ENCODE measurements around the gene TUBB. TPM values are rescaled to one million over a fixed set of nuclear protein-coding genes. Genes with fewer than 3 reads are reported as not detected.

The TUBB gene
- total and polyA plus RNA-seq, 2 of the 8 experiments (the other 6 are each of a cell fraction or from before 2014, with no cell fraction given): 1,880 to 3,022 TPM

GRCh38 chr6:30685157-30686008 lies 34.8 kb upstream of the TUBB start:
- H2BK15ac ChIP-seq (ENCODE audit: low read length): peak overlapping the region; percentile 46; the same call in 1 of the 2 replicates
- H3K27me3 ChIP-seq (replicated peaks in 1 of 4; ENCODE audit: control insufficient read depth in 3 of 4, extremely low read depth in 1 of 4, insufficient read depth in 3 of 4, low read length in 3 of 4): no peaks in the 10 kb centered on the region
- peak overlapping the region; percentile 35; the same call in 1 of the 2 replicates for H2BK5ac ChIP-seq (ENCODE audit: low read depth, low read length)
- H2AK5ac ChIP-seq (ENCODE audit: low read depth, low read length): no peak overlapping the region; the same call in 1 of the 2 replicates
- 0 out of 2 replicates have a peak overlapping the region, but pooled peaks have one; percentile 37 for H4K8ac ChIP-seq (ENCODE audit: extremely low read depth, insufficient read depth, low read length)
- H3K9ac ChIP-seq (replicated peaks in 1 of 4; ENCODE audit: extremely low read depth in 1 of 4, low read depth in 3 of 4, low read length in 3 of 4): peak overlapping the region in 1 of 4 experiments; percentile 21; a peak in 1 of 7 replicates
- peaks cover 7 to 48% (median 31%) of the 10 kb centered on the region in 4 experiments for H3K4me1 ChIP-seq (replicated peaks in 1 of 4; ENCODE audit: control insufficient read depth in 3 of 4, insufficient read depth in 4 of 4, low read length in 3 of 4)
- WGBS, 2 experiments (ENCODE audit: extremely low coverage in 1 of 2, insufficient coverage in 1 of 2, insufficient read length in 1 of 2, insufficient replicate concordance in 2 of 2, low coverage in 1 of 2, low lambda C conversion rate in 2 of 2, missing lambda C conversion rate in 1 of 2): 69% methylated on average over 29 of the region's 29 CpGs; no CpG with 5 or more reads in 1 of the 2 experiments
- H3K79me2 ChIP-seq (ENCODE audit: control insufficient read depth in 1 of 2, insufficient read depth in 2 of 2, low read length in 2 of 2): peaks cover 0 to 20% of the 10 kb centered on the region in 2 experiments; a peak in 3 of 4 replicates
- H2AFZ ChIP-seq (ENCODE audit: low read length): no peak overlapping the region
- H2BK120ac ChIP-seq (replicated peaks; ENCODE audit: low read depth, low read length): no peak overlapping the region
- H4K20me1 ChIP-seq (replicated peaks in 1 of 2; ENCODE audit: control insufficient read depth in 1 of 2, insufficient read depth in 2 of 2, low read length in 2 of 2): peaks cover 3 to 5% of the 10 kb centered on the region in 2 experiments
- no peaks in the 10 kb centered on the region for H3K9me3 ChIP-seq (ENCODE audit: insufficient read depth in 2 of 2, low read depth in 1 of 2, low read length in 1 of 2)
- H4K91ac ChIP-seq (replicated peaks; ENCODE audit: insufficient read length, low read length): no peak overlapping the region
- TF ChIP-seq CTCF (IDR thresholded peaks at IDR 0.05; ENCODE audit: control extremely low read depth in 1 of 3, insufficient read depth in 1 of 3, low read depth in 1 of 3, low read length in 3 of 3) (peak in 1 of 3 experiments; percentile 19; a peak in 1 of 4 replicates), KDM1A (IDR thresholded peaks at IDR 0.05; ENCODE audit: borderline replicate concordance, low read length) (no peak)
- H3K14ac ChIP-seq (ENCODE audit: insufficient read length): no peak overlapping the region
- no peak overlapping the region for H3K27ac ChIP-seq (ENCODE audit: low read depth, low read length)
- H3K36me3 ChIP-seq (ENCODE audit: control insufficient read depth in 2 of 4, insufficient read depth in 4 of 4, low read length in 3 of 4): no peaks in the 10 kb centered on the region; a peak in 1 of 8 replicates
- no peak overlapping the region for H2BK12ac ChIP-seq (ENCODE audit: low read depth, low read length)
- no peak overlapping the region for H4K5ac ChIP-seq (ENCODE audit: insufficient read length, low read depth, low read length)
- no peak for FAIRE-seq
- H3K18ac ChIP-seq (ENCODE audit: extremely low read depth, low read length): peak overlapping the region; percentile 48; the same call in 1 of the 2 replicates
- H3K56ac ChIP-seq (replicated peaks; ENCODE audit: insufficient read length, low read depth, low read length): no peak overlapping the region
- no peak for DNase-seq (ENCODE audit: low read depth in 1 of 2, low spot score in 2 of 2)
- peaks cover 15% of the 10 kb centered on the region for H3K23me2 ChIP-seq (ENCODE audit: low read depth, low read length)
- H3K23ac ChIP-seq (ENCODE audit: insufficient read length): no peak overlapping the region
- H3K79me1 ChIP-seq (ENCODE audit: low read depth, low read length): peaks cover 4% of the 10 kb centered on the region; the same call in 1 of the 2 replicates
- no peak overlapping the region for H3K4ac ChIP-seq (replicated peaks; ENCODE audit: insufficient read length, low read depth, low read length)
- H2BK20ac ChIP-seq (ENCODE audit: low read length): no peak overlapping the region
- peak overlapping the region; percentile 96 to 98 for H3K4me2 ChIP-seq (ENCODE audit: insufficient read depth in 1 of 2, low read depth in 2 of 2, low read length in 2 of 2)
- ChIA-PET CTCF (ENCODE audit: partially characterized antibody) (interaction anchor here (0.6 to 11.0 kb wide), 11 partner anchors 10 to 230 kb away, joined by 3 to 147 read pairs (median 4); partner anchors contain the start of genes ATAT1 and DHX16), POLR2A (ENCODE audit: partially characterized antibody) (interaction anchor here (0.6 to 18.7 kb wide), 8 partner anchors 9 to 39 kb away, joined by 3 to 388 read pairs (median 4); partner anchors contain the start of genes MDC1 and TUBB)
- H3K4me3 ChIP-seq (ENCODE audit: extremely low read depth in 1 of 4, insufficient read depth in 2 of 4, low read depth in 3 of 4, low read length in 4 of 4): peak overlapping the region; percentile 49 to 97 (median 80); a peak in 5 of 8 replicates
